GM21529 (cell line): ENCODE results near the gene GINS3.
A peak's percentile ranks its signal among the peaks of the same experiment; 100 is the strongest.
"Not testable (repeated sequence)": the region's sequence is repeated elsewhere in the genome, so short reads cannot be mapped to it uniquely, and the experiment has no call there.

Experiments used
- ATAC-seq: cut with Tn5 transposase; IDR thresholded peaks from one replicate; pipeline ENCODE4 v1.9.1; 2021; ENCODE audit not compliant: unreplicated experiment

Gene GINS3

GRCh38 chr16:58385218-58385773 is 7.0 kb upstream of the GINS3 start:
- ATAC-seq: no peak

DNA sequence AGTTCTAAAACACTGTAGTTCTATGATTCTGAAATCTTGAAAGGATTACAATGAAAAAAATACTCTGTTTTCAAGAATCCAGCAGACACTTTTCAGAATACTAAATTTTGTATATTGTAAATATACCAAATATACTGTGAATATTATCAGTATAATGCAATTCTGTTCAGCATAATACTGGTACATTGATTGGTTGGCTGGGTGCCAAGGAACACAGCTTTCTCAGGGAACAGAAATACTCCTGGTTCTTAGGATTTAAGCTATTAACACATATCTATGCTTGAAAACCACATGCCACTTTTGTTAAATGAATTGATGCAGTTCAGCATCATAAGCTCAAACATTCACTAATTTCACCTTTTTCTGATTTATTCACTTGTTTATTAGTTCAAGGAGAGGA is 2.5 kb upstream of the GINS3 start:
- ATAC-seq: no peak

DNA sequence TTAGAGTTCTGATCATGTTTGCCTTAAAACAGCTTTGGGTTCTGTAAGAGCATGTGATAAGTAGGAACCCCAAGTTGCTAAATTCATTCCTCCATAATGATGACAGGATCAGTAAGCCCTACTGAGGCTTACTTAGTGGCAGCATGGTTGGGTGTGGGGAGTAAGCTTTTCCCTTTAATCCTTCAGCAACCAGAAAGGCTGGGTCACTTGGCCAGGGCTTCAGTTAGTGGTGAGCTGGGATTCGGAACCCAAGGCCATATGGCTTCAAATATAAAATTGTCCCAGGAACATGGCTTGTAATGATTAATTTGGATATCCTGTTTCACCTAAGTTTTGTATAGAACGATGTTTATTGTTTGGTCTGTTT is 850 bp downstream of the GINS3 start:
- peak; percentile 31 for ATAC-seq

GRCh38 chr16:58396897-58397296 is 4.6 kb downstream of the GINS3 start:
- not testable (repeated sequence) for ATAC-seq

- ATAC-seq: no peak
Measured at GRCh38 chr16:58399718-58400633, 7.7 kb downstream of the GINS3 start.

- ATAC-seq: not testable (repeated sequence)
Measured at GRCh38 chr16:58401305-58401704, 9.0 kb downstream of the GINS3 start.

DNA sequence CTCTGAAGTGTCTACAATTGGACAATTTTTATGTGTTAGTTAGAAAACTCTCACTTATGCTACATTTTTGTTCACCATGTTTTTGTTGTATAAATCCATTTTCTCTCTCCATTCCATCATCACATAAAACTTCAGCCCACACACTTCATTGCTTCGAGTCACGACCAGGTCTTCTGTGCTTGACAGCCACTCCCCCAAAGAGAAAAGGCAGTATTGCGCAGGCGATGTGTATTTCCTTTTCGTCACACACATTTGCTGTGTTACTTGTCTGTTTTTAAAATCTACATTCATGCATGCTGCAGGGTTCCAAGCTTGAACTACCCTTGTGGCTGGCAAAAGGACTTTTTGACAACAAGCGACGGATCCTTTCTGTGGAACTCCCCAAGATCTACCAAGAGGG is 10.5 kb downstream of the GINS3 start:
- no peak for ATAC-seq

DNA sequence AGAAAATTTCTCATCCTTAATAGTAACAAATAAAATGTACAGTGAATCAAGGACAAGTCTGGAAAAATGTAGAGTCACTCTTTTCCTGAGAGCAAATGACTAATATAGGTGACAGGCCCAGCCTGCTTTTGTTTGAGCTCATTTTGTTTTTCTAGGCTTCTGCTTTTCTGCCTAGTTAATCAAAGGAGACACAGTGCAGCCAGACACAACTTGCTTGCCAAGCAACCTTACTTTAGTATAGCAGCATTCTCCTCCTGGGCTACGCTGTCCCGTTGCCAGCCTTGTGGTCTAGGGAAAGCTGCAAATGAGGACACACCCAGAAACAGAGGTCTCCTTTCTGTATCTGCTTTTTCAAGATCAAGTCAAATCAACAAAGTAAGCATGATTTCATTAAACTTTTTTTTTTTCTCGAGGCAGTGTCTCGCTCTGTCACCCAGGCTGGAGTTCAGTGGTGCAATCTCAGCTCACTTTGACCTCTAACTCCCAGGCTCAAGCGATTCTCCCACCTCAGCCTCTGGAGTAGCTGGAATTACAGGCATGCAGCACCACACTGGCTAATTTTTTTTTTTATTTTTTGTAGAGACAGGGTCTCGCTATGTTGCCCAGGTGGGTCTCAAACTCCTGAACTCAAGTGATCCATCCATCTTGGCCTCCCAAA is 17.2 kb downstream of the GINS3 start:
- ATAC-seq: no peak

DNA sequence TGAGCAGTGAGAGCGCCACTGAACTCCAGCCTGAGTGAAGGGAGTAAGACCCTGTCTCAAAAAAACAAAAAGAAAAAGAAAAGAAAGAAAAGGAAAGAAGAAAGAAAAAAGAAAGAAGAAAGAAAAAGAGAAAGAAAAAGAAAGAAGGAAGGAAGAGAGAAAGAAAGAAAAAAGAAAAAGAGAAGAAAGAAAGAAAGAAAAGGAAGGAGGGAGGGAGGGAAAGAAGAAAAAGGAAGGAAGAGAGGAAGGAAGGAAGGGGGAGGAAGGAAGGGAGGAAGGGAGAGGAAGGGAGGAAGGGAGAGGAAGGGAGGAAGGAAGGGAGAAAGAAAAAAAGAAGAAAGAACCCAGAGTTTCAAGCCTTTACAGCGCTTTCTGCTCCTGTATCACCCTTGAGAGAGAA is 19.1 kb downstream of the GINS3 start:
- no peak for ATAC-seq

GRCh38 chr16:58411736-58412614 is 19.7 kb downstream of the GINS3 start:
- ATAC-seq: no peak

- ATAC-seq: not testable (repeated sequence)
Measured at GRCh38 chr16:58412615-58412970, 20.3 kb downstream of the GINS3 start.

GRCh38 chr16:58413359-58413758 is 21.1 kb downstream of the GINS3 start:
- ATAC-seq: no peak

DNA sequence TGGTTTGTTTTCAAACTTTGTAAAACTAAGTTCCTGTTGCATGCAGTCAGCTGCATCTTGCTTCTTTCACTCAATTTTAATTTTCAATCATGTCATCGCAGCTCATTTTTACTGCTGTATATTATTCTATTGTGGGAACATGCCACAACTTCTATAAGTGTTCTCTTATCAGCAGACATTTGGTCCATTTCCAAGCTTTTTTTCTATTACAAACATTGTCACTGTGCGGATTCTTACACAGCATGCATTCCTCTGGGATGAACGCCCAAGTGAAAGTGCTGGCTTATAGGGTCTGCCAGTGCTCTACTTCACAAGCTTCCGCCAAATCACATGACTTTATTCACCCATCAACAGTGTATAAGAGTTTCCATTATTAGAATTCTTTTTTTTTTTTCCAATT is 22.7 kb downstream of the GINS3 start:
- ATAC-seq: no peak

GRCh38 chr16:58415961-58416360 is 23.7 kb downstream of the GINS3 start:
- not testable (repeated sequence) for ATAC-seq

- ATAC-seq: no peak
Measured at GRCh38 chr16:58417035-58417434, 24.8 kb downstream of the GINS3 start.

GRCh38 chr16:58417600-58417999 is 25.3 kb downstream of the GINS3 start:
- ATAC-seq: no peak

- ATAC-seq: no peak
Measured at GRCh38 chr16:58418026-58418425, 25.8 kb downstream of the GINS3 start.

GRCh38 chr16:58418601-58419000 is 26.3 kb downstream of the GINS3 start:
- ATAC-seq: no peak

DNA sequence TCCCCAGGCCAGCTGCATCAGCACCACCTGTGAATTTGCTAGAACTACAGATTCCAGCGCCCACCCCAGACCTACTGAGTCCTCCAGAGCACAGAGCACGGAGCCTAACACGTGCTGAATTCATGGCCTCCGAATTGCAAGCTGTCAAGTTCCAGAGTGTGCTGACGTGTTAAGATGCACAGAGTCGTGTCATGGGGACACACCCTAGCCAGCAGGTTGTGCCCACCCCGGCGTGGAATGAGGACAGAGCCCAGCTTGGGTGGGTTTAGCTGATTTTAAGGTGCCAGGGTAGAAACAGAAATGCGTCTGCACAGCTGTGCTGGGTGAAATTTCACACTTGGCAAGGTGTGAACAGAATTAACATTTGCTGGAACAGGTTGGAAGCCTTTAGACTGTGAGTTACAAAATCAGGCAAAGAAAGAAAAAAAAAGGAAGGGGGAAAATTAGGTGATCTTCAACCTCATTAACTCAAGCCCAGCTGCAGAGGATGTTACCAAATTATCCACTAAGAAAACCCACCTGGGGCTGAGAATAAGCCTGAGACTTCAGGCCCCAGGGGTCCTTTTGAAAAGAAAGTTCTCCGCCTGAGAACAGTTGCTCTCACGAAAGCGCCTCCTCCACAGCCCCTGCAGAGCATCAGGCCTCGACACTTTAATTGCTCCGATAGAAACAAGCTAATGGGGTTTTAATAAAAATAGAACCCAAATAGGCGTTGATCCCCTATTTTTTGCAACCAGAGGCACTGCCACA is 27.1 kb downstream of the GINS3 start:
- no peak for ATAC-seq

- ATAC-seq: no peak
Measured at GRCh38 chr16:58421059-58421458, 28.8 kb downstream of the GINS3 start.
